Measurements from ENCODE around the gene SNRNP40. TPM values are rescaled to one million over a fixed set of nuclear protein-coding genes. Genes with fewer than 3 reads are reported as not detected.

The SNRNP40 gene
- polyA plus RNA-seq (2012; ENCODE audit: missing spikeins) = 58.4 TPM

- TF ChIP-seq POLR2A (IDR thresholded peaks at IDR 0.05; ENCODE audit: low read depth, low read length) (peak; percentile 97), TAF1 (IDR thresholded peaks at IDR 0.05; ENCODE audit: borderline replicate concordance, low read depth, low read length) (peak; percentile 81), POLR2AphosphoS5 (IDR thresholded peaks at IDR 0.05; ENCODE audit: low read depth, low read length) (peak; percentile 97)
- FAIRE-seq (peak; percentile 95), DNase-seq (ENCODE audit: insufficient read length) (peak; percentile 92)
Measured at GRCh38 chr1:31296486-31297276, at the start of gene SNRNP40, which contains the start of gene ZCCHC17. Gene SNRNP40, minus strand, starts transcription at chr1:31296788. Its CDS starts 37 bp downstream, at chr1:31296751. Gene ZCCHC17, plus strand, starts transcription at chr1:31297032. Its CDS starts 13,067 bp downstream, at chr1:31310099.

GRCh38 chr1:31345635-31346034 is 49.0 kb upstream of the SNRNP40 start:
- no peak for FAIRE-seq
- TF ChIP-seq TAF1 (IDR thresholded peaks at IDR 0.05; ENCODE audit: borderline replicate concordance, low read depth, low read length) (no peak), POLR2AphosphoS5 (IDR thresholded peaks at IDR 0.05; ENCODE audit: low read depth, low read length) (no peak), POLR2A (IDR thresholded peaks at IDR 0.05; ENCODE audit: low read depth, low read length) (no peak)
- DNase-seq (ENCODE audit: insufficient read length) = no peak

- FAIRE-seq (no peak), DNase-seq (ENCODE audit: insufficient read length) (no peak)
- no peak for TF ChIP-seq POLR2AphosphoS5 (IDR thresholded peaks at IDR 0.05; ENCODE audit: low read depth, low read length)
Measured at GRCh38 chr1:31344503-31344902, 47.9 kb upstream of the SNRNP40 start.

GRCh38 chr1:31336687-31337467 is 40.3 kb upstream of the SNRNP40 start:
- DNase-seq (ENCODE audit: insufficient read length) = no peak
- TF ChIP-seq POLR2A (IDR thresholded peaks at IDR 0.05; ENCODE audit: low read depth, low read length) (no peak), POLR2AphosphoS5 (IDR thresholded peaks at IDR 0.05; ENCODE audit: low read depth, low read length) (no peak), TAF1 (IDR thresholded peaks at IDR 0.05; ENCODE audit: borderline replicate concordance, low read depth, low read length) (no peak)
- FAIRE-seq = no peak

- no peak for DNase-seq (ENCODE audit: insufficient read length)
- no peak for FAIRE-seq
- TF ChIP-seq POLR2AphosphoS5 (IDR thresholded peaks at IDR 0.05; ENCODE audit: low read depth, low read length) (no peak), POLR2A (IDR thresholded peaks at IDR 0.05; ENCODE audit: low read depth, low read length) (no peak), TAF1 (IDR thresholded peaks at IDR 0.05; ENCODE audit: borderline replicate concordance, low read depth, low read length) (no peak)
Measured at GRCh38 chr1:31335007-31335406, 38.4 kb upstream of the SNRNP40 start.

- TF ChIP-seq POLR2A (IDR thresholded peaks at IDR 0.05; ENCODE audit: low read depth, low read length) (no peak), POLR2AphosphoS5 (IDR thresholded peaks at IDR 0.05; ENCODE audit: low read depth, low read length) (no peak), TAF1 (IDR thresholded peaks at IDR 0.05; ENCODE audit: borderline replicate concordance, low read depth, low read length) (no peak)
- no peak for FAIRE-seq
- no peak for DNase-seq (ENCODE audit: insufficient read length)
Measured at GRCh38 chr1:31327381-31327780, 30.8 kb upstream of the SNRNP40 start.

- FAIRE-seq = no peak
- TF ChIP-seq TAF1 (IDR thresholded peaks at IDR 0.05; ENCODE audit: borderline replicate concordance, low read depth, low read length) = no peak
- TF ChIP-seq POLR2A (IDR thresholded peaks at IDR 0.05; ENCODE audit: low read depth, low read length) = no peak
- TF ChIP-seq POLR2AphosphoS5 (IDR thresholded peaks at IDR 0.05; ENCODE audit: low read depth, low read length) = no peak
- no peak for DNase-seq (ENCODE audit: insufficient read length)
Measured at GRCh38 chr1:31326461-31326860, 29.9 kb upstream of the SNRNP40 start.

- FAIRE-seq (no peak), DNase-seq (ENCODE audit: insufficient read length) (no peak)
- TF ChIP-seq POLR2AphosphoS5 (IDR thresholded peaks at IDR 0.05; ENCODE audit: low read depth, low read length) (no peak), TAF1 (IDR thresholded peaks at IDR 0.05; ENCODE audit: borderline replicate concordance, low read depth, low read length) (no peak), POLR2A (IDR thresholded peaks at IDR 0.05; ENCODE audit: low read depth, low read length) (no peak)
Measured at GRCh38 chr1:31324992-31325391, 28.4 kb upstream of the SNRNP40 start.

GRCh38 chr1:31324093-31324492 is 27.5 kb upstream of the SNRNP40 start:
- TF ChIP-seq POLR2AphosphoS5 (IDR thresholded peaks at IDR 0.05; ENCODE audit: low read depth, low read length) (no peak), TAF1 (IDR thresholded peaks at IDR 0.05; ENCODE audit: borderline replicate concordance, low read depth, low read length) (no peak), POLR2A (IDR thresholded peaks at IDR 0.05; ENCODE audit: low read depth, low read length) (no peak)
- FAIRE-seq = no peak

GRCh38 chr1:31318146-31318545 is 21.6 kb upstream of the SNRNP40 start:
- no peak for DNase-seq (ENCODE audit: insufficient read length)
- no peak for TF ChIP-seq TAF1 (IDR thresholded peaks at IDR 0.05; ENCODE audit: borderline replicate concordance, low read depth, low read length)
- TF ChIP-seq POLR2AphosphoS5 (IDR thresholded peaks at IDR 0.05; ENCODE audit: low read depth, low read length) = no peak
- TF ChIP-seq POLR2A (IDR thresholded peaks at IDR 0.05; ENCODE audit: low read depth, low read length) = no peak
- no peak for FAIRE-seq

More at GRCh38 chr1:31324093-31324492, 27.5 kb upstream of the SNRNP40 start:
- no peak for DNase-seq (ENCODE audit: insufficient read length)

- FAIRE-seq (no peak), DNase-seq (ENCODE audit: insufficient read length) (no peak)
Measured at GRCh38 chr1:31315902-31316301, 19.3 kb upstream of the SNRNP40 start.

More at GRCh38 chr1:31315902-31316301, 19.3 kb upstream of the SNRNP40 start:
- TF ChIP-seq TAF1 (IDR thresholded peaks at IDR 0.05; ENCODE audit: borderline replicate concordance, low read depth, low read length) (no peak), POLR2AphosphoS5 (IDR thresholded peaks at IDR 0.05; ENCODE audit: low read depth, low read length) (no peak), POLR2A (IDR thresholded peaks at IDR 0.05; ENCODE audit: low read depth, low read length) (no peak)

All from GM12892 (cell line).